Panc1 (cell line): Measurements from ENCODE around the gene ARFGAP1. TPM values are rescaled to one million over a fixed set of nuclear protein-coding genes. Genes with fewer than 3 reads are reported as not detected.

Experiments
- ATAC-seq: fragments of 200-7000 bp; cut with Tn5 transposase; 2 replicates; pipeline ENCODE4 v1.9.1; 2020; ENCODE audit warnings: mild to moderate bottlenecking, moderate library complexity
- BruUV-seq: library from RNA; stranded (reverse); fragments of 400-500 nt; replicated peaks from 2 replicates; lab custom pipeline; 2021; lab: Mats Ljungman, UMichigan
- CTCF ChIA-PET: fragments of 300-600 bp; sonication (Branson Sonifier 250); formaldehyde crosslinking; loops from one replicate; lab custom pipeline; 2022; ENCODE audit warnings: antibody characterized with exemption; lab: Charles Lee
- POLR2A ChIA-PET: fragments of 300-600 bp; sonication (Branson Sonifier 250); formaldehyde crosslinking; loops from one replicate; lab custom pipeline; 2022; ENCODE audit warnings: antibody characterized with exemption; lab: Charles Lee
- DNase-seq: peaks from one replicate; pipeline ENCODE4 v3.0.0-alpha.2; 2010; ENCODE audit warnings: low read depth, low spot score
- H3K27ac ChIP-seq: 2 replicates; pipeline ENCODE4 v1.5.1; 2011; ENCODE audit warnings: mild to moderate bottlenecking, low read length, inconsistent platforms
- H3K27me3 ChIP-seq: fragments of 200-500 bp; sonication (Bioruptor generic); 2 replicates; pipeline ENCODE4 v1.6.0; 2014; ENCODE audit warnings: low read length, inconsistent platforms; ENCODE audit not compliant: control insufficient read depth, insufficient read depth
- H3K36me3 ChIP-seq: fragments of 200-500 bp; sonication (Bioruptor generic); 2 replicates; pipeline ENCODE4 v1.5.1; 2014; ENCODE audit warnings: inconsistent platforms, mild to moderate bottlenecking, low read length, moderate library complexity; ENCODE audit not compliant: control insufficient read depth, insufficient read depth
- H3K4me1 ChIP-seq: 2 replicates; pipeline ENCODE4 v1.5.1; 2011; ENCODE audit warnings: inconsistent platforms, mild to moderate bottlenecking, low read length, moderate library complexity; ENCODE audit not compliant: control insufficient read depth, insufficient read depth
- H3K4me3 ChIP-seq, 2 experiments: 2 replicates each; pipeline ENCODE4 v1.5.1; 2011 to 2012; ENCODE audit warnings: low read depth in 2 of 2, low read length in 2 of 2, mild to moderate bottlenecking in 2 of 2, inconsistent platforms in 1 of 2, moderate library complexity in 1 of 2
- H3K9me3 ChIP-seq: fragments of 200-500 bp; sonication (Bioruptor generic); 2 replicates; pipeline ENCODE4 v1.5.1; 2014; ENCODE audit warnings: low read depth, mild to moderate bottlenecking, inconsistent platforms, low read length, moderate library complexity; ENCODE audit not compliant: control insufficient read depth, insufficient read depth
- POLR2AphosphoS5 ChIP-seq: IDR thresholded peaks from 2 replicates; pipeline ENCODE4 v1.6.1; 2012; ENCODE audit warnings: mild to moderate bottlenecking, low read depth, low read length, moderate library complexity
- SIN3A ChIP-seq: IDR thresholded peaks from 2 replicates; pipeline ENCODE4 v1.6.1; 2012; ENCODE audit warnings: low read depth, mild to moderate bottlenecking, low read length, moderate library complexity, borderline replicate concordance; ENCODE audit not compliant: insufficient read depth
- TCF7L2 ChIP-seq: IDR thresholded peaks from 2 replicates; pipeline ENCODE4 v1.6.1; 2011; ENCODE audit warnings: mild to moderate bottlenecking, low read depth, low read length, inconsistent platforms
- in situ Hi-C: cut with HindIII; loops from 2 replicates; pipeline ENCODE4 v1.10.0; 2016; ENCODE audit warnings: low sequenced_read_pairs, low pct_unique_long_range_greater_than_20kb
- intact Hi-C: fragments of 100-400 bp; cut with micrococcal nuclease; formaldehyde crosslinking; loops from one replicate; pipeline ENCODE4 v1.10.0; 2022; ENCODE audit not compliant: unreplicated experiment
- total RNA-seq: library from RNA; stranded (reverse); gene quantifications from one replicate; pipeline ENCODE4 v1.2.1, GENCODE V29; 2021; ENCODE audit not compliant: unreplicated experiment
- TF ChIP-seq, protein P1 (sequence below), 2 experiments: IDR thresholded peaks; 2 replicates each; pipeline ENCODE4 v1.6.1; 2011 to 2012; ENCODE audit warnings: low read depth in 2 of 2, control low read depth in 1 of 2, low read length in 1 of 2, mild to moderate bottlenecking in 1 of 2, moderate library complexity in 1 of 2; ENCODE audit not compliant: insufficient read depth in 1 of 2
- TF ChIP-seq, protein P2 (sequence below): fragments of 450-650 bp; IDR thresholded peaks from 2 replicates; pipeline ENCODE4 v1.5.1; 2017; ENCODE audit warnings: mild to moderate bottlenecking

The ARFGAP1 gene
- total RNA-seq, 1 experiment from 2014 or later, result 110 TPM

DNA sequence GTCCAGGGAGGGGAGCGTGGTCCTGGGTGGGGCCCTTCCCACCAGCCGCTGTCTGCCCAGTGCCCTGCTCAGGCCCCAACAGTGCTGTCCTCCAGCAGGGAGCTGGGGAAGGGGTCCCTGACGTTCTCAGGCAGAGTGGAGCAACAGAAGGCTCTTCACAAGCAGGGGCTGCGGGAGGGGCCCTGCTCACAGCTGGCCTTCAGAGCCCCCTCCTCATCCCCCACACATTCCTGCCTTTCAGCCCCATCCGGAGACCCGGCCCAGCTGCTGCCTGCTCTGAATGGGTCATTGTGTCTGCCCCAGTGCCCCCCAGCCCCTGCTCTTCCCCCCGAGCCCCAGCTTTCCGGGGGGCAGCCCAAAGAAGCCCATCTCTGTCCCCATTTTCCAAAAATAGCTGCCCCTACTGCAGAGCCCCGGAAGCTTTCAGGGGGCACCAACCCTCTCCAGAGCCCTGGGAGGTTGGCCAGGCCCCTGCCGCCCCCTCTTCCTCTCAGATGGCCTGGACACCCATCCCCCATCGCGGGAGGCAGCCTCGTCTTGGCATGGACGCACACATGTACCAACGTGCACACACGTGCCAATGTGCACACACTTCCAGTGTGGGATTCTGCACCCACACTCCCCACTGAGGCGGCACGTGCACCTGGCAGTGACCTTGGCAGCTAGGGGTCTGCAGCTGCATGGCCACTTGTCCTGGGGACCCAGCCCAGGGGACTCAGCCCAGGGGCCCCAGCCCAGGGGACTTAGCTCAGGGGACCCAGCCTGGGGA, 24.1 kb downstream of the ARFGAP1 start:
- POLR2A ChIA-PET, result interaction anchor here (0.6 kb wide), 1 partner anchor 8 kb away, joined by 6 read pairs; no protein-coding TSS in a partner anchor

DNA sequence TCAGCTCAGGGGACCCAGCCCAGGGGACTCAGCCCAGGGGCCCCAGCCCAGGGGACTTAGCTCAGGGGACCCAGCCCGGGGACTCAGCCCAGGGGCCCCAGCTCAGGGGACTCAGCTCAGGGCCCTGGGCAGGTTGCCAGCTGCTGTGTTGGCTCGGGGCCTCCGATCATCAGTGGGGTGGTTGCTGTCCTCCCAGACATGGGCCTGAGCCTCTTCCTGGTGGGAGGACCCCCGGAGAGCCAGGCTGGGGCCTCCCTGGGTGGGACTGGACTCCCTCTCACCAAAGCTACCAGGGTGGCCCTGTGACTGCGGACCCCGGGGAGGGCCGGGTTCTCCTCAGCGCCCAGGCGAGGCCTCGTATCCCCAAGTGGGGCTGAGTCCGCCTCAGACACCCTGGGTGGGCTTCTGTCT, 24.8 kb downstream of the ARFGAP1 start:
- in situ Hi-C loops (loop anchor here (25.0 kb wide), 1 partner anchor 90 kb away; no protein-coding TSS in a partner anchor), intact Hi-C loops (no loop called here)
- Histone ChIP-seq H3K27me3 (0 out of 2 replicates have a peak, but pooled peaks cover 2% of the 10 kb centered on the region), H3K27ac (no peak overlapping the region), H3K4me1 (no peaks in the 10 kb centered on the region; the same call in 1 of the 2 replicates), H3K9me3 (peaks cover 7% of the 10 kb centered on the region; the same call in 1 of the 2 replicates), H3K36me3 (no peaks in the 10 kb centered on the region), H3K4me3 (no peak overlapping the region)
- ChIA-PET POLR2A (interaction anchor here (0.6 kb wide), 1 partner anchor 9 kb away, joined by 6 read pairs; no protein-coding TSS in a partner anchor), CTCF (interaction anchor here (0.6 to 0.8 kb wide), 2 partner anchors 17 to 910 kb away, joined by 3 to 6 read pairs; no protein-coding TSS in a partner anchor)
- BruUV-seq, result no TSS peak
- DNase-seq (no peak), ATAC-seq (no peak)
- TF ChIP-seq, protein P1, sequence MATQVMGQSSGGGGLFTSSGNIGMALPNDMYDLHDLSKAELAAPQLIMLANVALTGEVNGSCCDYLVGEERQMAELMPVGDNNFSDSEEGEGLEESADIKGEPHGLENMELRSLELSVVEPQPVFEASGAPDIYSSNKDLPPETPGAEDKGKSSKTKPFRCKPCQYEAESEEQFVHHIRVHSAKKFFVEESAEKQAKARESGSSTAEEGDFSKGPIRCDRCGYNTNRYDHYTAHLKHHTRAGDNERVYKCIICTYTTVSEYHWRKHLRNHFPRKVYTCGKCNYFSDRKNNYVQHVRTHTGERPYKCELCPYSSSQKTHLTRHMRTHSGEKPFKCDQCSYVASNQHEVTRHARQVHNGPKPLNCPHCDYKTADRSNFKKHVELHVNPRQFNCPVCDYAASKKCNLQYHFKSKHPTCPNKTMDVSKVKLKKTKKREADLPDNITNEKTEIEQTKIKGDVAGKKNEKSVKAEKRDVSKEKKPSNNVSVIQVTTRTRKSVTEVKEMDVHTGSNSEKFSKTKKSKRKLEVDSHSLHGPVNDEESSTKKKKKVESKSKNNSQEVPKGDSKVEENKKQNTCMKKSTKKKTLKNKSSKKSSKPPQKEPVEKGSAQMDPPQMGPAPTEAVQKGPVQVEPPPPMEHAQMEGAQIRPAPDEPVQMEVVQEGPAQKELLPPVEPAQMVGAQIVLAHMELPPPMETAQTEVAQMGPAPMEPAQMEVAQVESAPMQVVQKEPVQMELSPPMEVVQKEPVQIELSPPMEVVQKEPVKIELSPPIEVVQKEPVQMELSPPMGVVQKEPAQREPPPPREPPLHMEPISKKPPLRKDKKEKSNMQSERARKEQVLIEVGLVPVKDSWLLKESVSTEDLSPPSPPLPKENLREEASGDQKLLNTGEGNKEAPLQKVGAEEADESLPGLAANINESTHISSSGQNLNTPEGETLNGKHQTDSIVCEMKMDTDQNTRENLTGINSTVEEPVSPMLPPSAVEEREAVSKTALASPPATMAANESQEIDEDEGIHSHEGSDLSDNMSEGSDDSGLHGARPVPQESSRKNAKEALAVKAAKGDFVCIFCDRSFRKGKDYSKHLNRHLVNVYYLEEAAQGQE (IDR thresholded peaks at IDR 0.05; ENCODE audit: insufficient read depth in 1 of 2, low read depth in 2 of 2, low read length in 1 of 2), result no peak
- TF ChIP-seq POLR2AphosphoS5 (no peak), SIN3A (no peak), TCF7L2 (no peak)
- TF ChIP-seq, protein P2, sequence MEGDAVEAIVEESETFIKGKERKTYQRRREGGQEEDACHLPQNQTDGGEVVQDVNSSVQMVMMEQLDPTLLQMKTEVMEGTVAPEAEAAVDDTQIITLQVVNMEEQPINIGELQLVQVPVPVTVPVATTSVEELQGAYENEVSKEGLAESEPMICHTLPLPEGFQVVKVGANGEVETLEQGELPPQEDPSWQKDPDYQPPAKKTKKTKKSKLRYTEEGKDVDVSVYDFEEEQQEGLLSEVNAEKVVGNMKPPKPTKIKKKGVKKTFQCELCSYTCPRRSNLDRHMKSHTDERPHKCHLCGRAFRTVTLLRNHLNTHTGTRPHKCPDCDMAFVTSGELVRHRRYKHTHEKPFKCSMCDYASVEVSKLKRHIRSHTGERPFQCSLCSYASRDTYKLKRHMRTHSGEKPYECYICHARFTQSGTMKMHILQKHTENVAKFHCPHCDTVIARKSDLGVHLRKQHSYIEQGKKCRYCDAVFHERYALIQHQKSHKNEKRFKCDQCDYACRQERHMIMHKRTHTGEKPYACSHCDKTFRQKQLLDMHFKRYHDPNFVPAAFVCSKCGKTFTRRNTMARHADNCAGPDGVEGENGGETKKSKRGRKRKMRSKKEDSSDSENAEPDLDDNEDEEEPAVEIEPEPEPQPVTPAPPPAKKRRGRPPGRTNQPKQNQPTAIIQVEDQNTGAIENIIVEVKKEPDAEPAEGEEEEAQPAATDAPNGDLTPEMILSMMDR, result no peak

More for the DNA sequence above, 24.1 kb downstream of the ARFGAP1 start:
- DNase-seq (no peak), ATAC-seq (no peak)
- H3K4me1 ChIP-seq, result no peaks in the 10 kb centered on the region; the same call in 1 of the 2 replicates
- peaks cover 6% of the 10 kb centered on the region; the same call in 1 of the 2 replicates for H3K9me3 ChIP-seq
- TF ChIP-seq POLR2AphosphoS5, result no peak
- TF ChIP-seq, protein P2, result no peak
- no peak for TF ChIP-seq SIN3A
- no TSS peak for BruUV-seq
- no peaks in the 10 kb centered on the region for H3K36me3 ChIP-seq
- in situ Hi-C loops (loop anchor here (25.0 kb wide), 1 partner anchor 91 kb away; no protein-coding TSS in a partner anchor), intact Hi-C loops (no loop called here)
- no peak overlapping the region for H3K4me3 ChIP-seq
- 0 out of 2 replicates have a peak, but pooled peaks cover 2% of the 10 kb centered on the region for H3K27me3 ChIP-seq
- H3K27ac ChIP-seq, result no peak overlapping the region
- CTCF ChIA-PET, result interaction anchor here (0.6 to 0.8 kb wide), 2 partner anchors 16 to 911 kb away, joined by 3 to 6 read pairs; no protein-coding TSS in a partner anchor
